NT2/D1 (cell line): Measurements from ENCODE around the gene CCDC28A.

Experiments
- YY1 ChIP-seq: IDR thresholded peaks from 2 replicates; pipeline ENCODE4 v1.6.1; 2011; ENCODE audit not compliant: insufficient read length, insufficient read depth
- ZNF274 ChIP-seq: IDR thresholded peaks from 2 replicates; pipeline ENCODE4 v1.6.1; 2011; ENCODE audit warnings: mild to moderate bottlenecking, low read depth, low read length

- TF ChIP-seq YY1 (no peak), ZNF274 (no peak)
These were observed 24.4 kb downstream of the CCDC28A start for GRCh38 chr6:138797806-138798446.
